GM12875 (cell line): ENCODE results near the gene KCTD1.

Source experiments
- H3K4me3 ChIP-seq: one replicate; pipeline ENCODE4 v1.5.1; 2011; ENCODE audit warnings: low read depth, low read length, control low read depth
- CTCF ChIP-seq: IDR thresholded peaks from 2 replicates; pipeline ENCODE4 v1.5.1; 2011; ENCODE audit warnings: low read depth, mild to moderate bottlenecking, control low read depth, inconsistent platforms, low read length, moderate library complexity, borderline replicate concordance; ENCODE audit not compliant: insufficient read depth

KCTD1 gene

DNA sequence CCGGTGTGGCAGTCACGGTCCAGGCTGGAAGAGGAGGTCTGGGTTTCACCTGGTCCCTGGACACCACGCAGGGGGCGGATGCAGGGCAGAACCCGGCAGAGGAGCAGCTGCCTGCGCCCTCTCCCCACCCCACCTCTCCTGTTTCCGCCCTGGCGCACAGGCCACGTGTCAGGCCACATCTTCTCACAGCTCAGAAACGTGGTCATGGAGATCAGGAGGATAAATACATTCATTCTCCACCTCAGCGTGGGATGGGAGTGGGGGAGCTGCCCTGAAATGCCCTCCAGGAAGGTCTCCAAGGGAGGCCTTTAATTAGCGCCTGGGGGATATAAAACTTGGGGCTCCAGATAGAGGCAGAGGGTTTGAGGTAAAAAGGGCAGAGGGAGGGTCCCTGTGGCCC lies 142.0 kb downstream of the KCTD1 start:
- no peak overlapping the region for H3K4me3 ChIP-seq
- TF ChIP-seq CTCF, result no peak

DNA sequence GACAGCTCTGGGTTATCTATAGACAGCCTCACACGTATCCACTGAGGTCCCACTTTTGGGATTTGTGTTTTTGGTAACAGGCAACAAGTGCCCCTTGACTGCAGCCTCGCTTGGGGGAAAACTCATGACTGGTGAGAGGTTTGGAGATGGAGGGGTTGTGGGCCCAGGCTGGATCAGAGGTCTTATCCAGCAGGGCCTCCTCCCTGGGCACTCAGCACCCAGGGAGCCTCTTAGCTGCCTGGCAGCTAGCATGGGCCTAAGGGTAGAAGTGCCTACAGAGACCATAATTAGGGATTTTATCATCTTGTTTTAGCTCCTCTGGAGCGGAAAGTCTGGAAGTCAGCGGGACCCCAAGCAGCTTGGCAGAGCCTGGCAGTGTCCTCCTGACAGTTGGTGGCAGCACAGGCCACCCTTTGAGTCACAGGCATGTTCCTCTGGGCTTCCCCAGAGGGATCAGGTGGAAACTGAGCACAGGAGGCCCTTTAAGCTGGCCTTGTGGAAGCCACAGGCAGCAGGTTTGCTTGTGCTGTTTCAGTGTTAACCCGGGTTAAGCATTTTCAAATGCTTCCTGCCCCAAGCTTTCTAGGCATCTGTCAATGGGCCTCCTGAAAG lies 143.1 kb downstream of the KCTD1 start:
- TF ChIP-seq CTCF, result peak; percentile 64
- H3K4me3 ChIP-seq, result no peak overlapping the region
